H1 (cell line): Measurements from ENCODE around the gene EYA4. TPM values are rescaled to one million over a fixed set of nuclear protein-coding genes. Genes with fewer than 3 reads are reported as not detected.

Experiments
- CEBPB ChIP-seq: IDR thresholded peaks from 2 replicates; pipeline ENCODE4 v1.6.1; 2012; ENCODE audit warnings: low read depth, low read length
- CHD1 ChIP-seq: IDR thresholded peaks from 2 replicates; pipeline ENCODE4 v1.6.1; 2012; ENCODE audit warnings: low read depth, low read length, improper control_type of control experiment
- SAP30 ChIP-seq: fragments of 300-600 bp; sonication (generic); IDR thresholded peaks from 2 replicates; pipeline ENCODE4 v1.7.1; 2012; ENCODE audit warnings: low read length, moderate library complexity, mild to moderate bottlenecking, inconsistent platforms; ENCODE audit not compliant: insufficient read depth, insufficient replicate concordance
- SP1 ChIP-seq: IDR thresholded peaks from 2 replicates; pipeline ENCODE4 v1.6.1; 2011; ENCODE audit warnings: low read depth, low read length
- TAF7 ChIP-seq: optimal IDR thresholded peaks from 2 replicates; pipeline ENCODE3; 2011; ENCODE audit warnings: low read depth, mild to moderate bottlenecking, inconsistent platforms, low read length, moderate library complexity, borderline replicate concordance
- polyA plus RNA-seq, 7 experiments: library from polyadenylated mRNA; depleted of rRNA in 3 of 7; stranded (reverse) in 5 of 7; unstranded in 2 of 7; fragments of >200 nt in 5 of 7; fragments of 200-250 nt in 2 of 7; gene quantifications; 1 replicate in 5 of 7; 2 replicates in 1 of 7; 4 replicates in 1 of 7; pipeline versions ENCODE4 v1.2.1 to v1.2.3, GENCODE V29; 2011 to 2013; ENCODE audit warnings: missing spikeins in 2 of 7, mixed read lengths in 2 of 7
- total RNA-seq: library from RNA; stranded (reverse); fragmentation: NEBNext Ultra II Directional; extraction: Animal tissue kit (Norgen Biotek cat#: 25700); gene quantifications from 2 replicates; pipeline ENCODE4 v1.2.1, GENCODE V29; 2021
- TF ChIP-seq, protein P1 (sequence below): fragments of 300-600 bp; sonication (generic); IDR thresholded peaks from 2 replicates; pipeline ENCODE4 v1.7.1; 2012; ENCODE audit warnings: low read length, moderate library complexity, mild to moderate bottlenecking, inconsistent platforms; ENCODE audit not compliant: insufficient replicate concordance
- TF ChIP-seq, protein P2 (sequence below), 3 experiments: IDR thresholded peaks; 1 replicate in 2 of 3; 2 replicates in 1 of 3; pipeline versions ENCODE4 v1.5.1 to v1.6.1; 2011; ENCODE audit warnings: low read length in 3 of 3, mild to moderate bottlenecking in 3 of 3, inconsistent platforms in 2 of 3, low read depth in 1 of 3, moderate library complexity in 1 of 3; ENCODE audit not compliant: insufficient read depth in 1 of 3; ENCODE audit errors: control extremely low read depth in 1 of 3

EYA4 gene
- total and polyA plus RNA-seq, 2 of the 8 experiments (the other 6 are each of a cell fraction or from before 2014, with no cell fraction given), result 0.06 to 0.17 TPM

DNA sequence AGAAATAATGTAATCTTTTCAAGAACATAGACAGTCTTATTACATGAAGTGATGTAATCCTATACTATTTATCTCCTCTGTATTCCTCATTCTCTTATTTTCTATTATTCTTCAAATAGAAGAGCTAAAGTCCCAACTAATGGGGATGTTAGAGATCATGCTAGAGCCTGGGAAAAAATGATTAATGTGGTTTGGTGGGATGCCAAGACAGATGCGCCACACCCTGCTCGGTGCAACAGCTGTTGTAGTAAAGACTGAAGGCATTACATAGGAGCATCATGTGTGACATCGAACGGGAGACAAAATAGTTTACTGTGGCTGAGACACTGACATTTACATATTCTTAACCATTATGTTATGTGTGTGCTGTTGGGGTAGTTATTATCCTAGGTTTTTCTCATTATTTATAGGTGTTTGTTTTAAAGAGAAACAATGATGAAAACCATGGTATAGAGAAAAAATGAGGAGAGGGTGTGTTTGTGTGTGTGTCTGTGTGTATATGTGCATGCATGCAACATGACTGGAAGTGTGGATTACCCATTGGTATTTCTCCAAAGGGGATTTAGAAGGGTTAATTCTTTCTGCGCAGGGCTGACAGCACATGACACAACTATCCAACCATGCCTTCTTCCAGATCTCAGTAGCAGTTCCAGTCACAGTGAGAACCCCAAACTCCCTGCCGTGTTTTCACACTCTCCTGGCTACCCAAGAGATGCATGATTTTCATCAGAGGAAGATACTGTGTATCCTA, 155.3 kb downstream of the EYA4 start (continued):
- TF ChIP-seq CEBPB (no peak), CHD1 (no peak), SP1 (no peak), SAP30 (no peak), TAF7 (no peak)
- TF ChIP-seq, protein P1, sequence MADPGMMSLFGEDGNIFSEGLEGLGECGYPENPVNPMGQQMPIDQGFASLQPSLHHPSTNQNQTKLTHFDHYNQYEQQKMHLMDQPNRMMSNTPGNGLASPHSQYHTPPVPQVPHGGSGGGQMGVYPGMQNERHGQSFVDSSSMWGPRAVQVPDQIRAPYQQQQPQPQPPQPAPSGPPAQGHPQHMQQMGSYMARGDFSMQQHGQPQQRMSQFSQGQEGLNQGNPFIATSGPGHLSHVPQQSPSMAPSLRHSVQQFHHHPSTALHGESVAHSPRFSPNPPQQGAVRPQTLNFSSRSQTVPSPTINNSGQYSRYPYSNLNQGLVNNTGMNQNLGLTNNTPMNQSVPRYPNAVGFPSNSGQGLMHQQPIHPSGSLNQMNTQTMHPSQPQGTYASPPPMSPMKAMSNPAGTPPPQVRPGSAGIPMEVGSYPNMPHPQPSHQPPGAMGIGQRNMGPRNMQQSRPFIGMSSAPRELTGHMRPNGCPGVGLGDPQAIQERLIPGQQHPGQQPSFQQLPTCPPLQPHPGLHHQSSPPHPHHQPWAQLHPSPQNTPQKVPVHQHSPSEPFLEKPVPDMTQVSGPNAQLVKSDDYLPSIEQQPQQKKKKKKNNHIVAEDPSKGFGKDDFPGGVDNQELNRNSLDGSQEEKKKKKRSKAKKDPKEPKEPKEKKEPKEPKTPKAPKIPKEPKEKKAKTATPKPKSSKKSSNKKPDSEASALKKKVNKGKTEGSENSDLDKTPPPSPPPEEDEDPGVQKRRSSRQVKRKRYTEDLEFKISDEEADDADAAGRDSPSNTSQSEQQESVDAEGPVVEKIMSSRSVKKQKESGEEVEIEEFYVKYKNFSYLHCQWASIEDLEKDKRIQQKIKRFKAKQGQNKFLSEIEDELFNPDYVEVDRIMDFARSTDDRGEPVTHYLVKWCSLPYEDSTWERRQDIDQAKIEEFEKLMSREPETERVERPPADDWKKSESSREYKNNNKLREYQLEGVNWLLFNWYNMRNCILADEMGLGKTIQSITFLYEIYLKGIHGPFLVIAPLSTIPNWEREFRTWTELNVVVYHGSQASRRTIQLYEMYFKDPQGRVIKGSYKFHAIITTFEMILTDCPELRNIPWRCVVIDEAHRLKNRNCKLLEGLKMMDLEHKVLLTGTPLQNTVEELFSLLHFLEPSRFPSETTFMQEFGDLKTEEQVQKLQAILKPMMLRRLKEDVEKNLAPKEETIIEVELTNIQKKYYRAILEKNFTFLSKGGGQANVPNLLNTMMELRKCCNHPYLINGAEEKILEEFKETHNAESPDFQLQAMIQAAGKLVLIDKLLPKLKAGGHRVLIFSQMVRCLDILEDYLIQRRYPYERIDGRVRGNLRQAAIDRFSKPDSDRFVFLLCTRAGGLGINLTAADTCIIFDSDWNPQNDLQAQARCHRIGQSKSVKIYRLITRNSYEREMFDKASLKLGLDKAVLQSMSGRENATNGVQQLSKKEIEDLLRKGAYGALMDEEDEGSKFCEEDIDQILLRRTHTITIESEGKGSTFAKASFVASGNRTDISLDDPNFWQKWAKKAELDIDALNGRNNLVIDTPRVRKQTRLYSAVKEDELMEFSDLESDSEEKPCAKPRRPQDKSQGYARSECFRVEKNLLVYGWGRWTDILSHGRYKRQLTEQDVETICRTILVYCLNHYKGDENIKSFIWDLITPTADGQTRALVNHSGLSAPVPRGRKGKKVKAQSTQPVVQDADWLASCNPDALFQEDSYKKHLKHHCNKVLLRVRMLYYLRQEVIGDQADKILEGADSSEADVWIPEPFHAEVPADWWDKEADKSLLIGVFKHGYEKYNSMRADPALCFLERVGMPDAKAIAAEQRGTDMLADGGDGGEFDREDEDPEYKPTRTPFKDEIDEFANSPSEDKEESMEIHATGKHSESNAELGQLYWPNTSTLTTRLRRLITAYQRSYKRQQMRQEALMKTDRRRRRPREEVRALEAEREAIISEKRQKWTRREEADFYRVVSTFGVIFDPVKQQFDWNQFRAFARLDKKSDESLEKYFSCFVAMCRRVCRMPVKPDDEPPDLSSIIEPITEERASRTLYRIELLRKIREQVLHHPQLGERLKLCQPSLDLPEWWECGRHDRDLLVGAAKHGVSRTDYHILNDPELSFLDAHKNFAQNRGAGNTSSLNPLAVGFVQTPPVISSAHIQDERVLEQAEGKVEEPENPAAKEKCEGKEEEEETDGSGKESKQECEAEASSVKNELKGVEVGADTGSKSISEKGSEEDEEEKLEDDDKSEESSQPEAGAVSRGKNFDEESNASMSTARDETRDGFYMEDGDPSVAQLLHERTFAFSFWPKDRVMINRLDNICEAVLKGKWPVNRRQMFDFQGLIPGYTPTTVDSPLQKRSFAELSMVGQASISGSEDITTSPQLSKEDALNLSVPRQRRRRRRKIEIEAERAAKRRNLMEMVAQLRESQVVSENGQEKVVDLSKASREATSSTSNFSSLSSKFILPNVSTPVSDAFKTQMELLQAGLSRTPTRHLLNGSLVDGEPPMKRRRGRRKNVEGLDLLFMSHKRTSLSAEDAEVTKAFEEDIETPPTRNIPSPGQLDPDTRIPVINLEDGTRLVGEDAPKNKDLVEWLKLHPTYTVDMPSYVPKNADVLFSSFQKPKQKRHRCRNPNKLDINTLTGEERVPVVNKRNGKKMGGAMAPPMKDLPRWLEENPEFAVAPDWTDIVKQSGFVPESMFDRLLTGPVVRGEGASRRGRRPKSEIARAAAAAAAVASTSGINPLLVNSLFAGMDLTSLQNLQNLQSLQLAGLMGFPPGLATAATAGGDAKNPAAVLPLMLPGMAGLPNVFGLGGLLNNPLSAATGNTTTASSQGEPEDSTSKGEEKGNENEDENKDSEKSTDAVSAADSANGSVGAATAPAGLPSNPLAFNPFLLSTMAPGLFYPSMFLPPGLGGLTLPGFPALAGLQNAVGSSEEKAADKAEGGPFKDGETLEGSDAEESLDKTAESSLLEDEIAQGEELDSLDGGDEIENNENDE, result no peak
- TF ChIP-seq, protein P2, sequence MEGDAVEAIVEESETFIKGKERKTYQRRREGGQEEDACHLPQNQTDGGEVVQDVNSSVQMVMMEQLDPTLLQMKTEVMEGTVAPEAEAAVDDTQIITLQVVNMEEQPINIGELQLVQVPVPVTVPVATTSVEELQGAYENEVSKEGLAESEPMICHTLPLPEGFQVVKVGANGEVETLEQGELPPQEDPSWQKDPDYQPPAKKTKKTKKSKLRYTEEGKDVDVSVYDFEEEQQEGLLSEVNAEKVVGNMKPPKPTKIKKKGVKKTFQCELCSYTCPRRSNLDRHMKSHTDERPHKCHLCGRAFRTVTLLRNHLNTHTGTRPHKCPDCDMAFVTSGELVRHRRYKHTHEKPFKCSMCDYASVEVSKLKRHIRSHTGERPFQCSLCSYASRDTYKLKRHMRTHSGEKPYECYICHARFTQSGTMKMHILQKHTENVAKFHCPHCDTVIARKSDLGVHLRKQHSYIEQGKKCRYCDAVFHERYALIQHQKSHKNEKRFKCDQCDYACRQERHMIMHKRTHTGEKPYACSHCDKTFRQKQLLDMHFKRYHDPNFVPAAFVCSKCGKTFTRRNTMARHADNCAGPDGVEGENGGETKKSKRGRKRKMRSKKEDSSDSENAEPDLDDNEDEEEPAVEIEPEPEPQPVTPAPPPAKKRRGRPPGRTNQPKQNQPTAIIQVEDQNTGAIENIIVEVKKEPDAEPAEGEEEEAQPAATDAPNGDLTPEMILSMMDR (IDR thresholded peaks at IDR 0.05; ENCODE audit: control extremely low read depth in 1 of 3, insufficient read depth in 1 of 3, low read depth in 1 of 3, low read length in 3 of 3), result no peak
